Sigmoid colon (tissue), 7 donors: ENCODE data around the gene ABCC8. TPM values are rescaled to one million over a fixed set of nuclear protein-coding genes. Genes with fewer than 3 reads are reported as not detected.
A peak's percentile ranks its signal among the peaks of the same experiment; 100 is the strongest.

Experiments used
- DNase-seq: peaks from one replicate; pipeline ENCODE4 v3.0.0-alpha.2; 2019
- H3K27ac ChIP-seq, 4 donors: fragments of 200-600 bp; sonication (generic); one replicate each; pipeline ENCODE4 v1.5.1; 2016 to 2019; ENCODE audit warnings: mild to moderate bottlenecking in 1 of 4
- H3K27me3 ChIP-seq, 3 donors: fragments of 200-600 bp; sonication (generic); one replicate each; pipeline ENCODE4 v1.5.1; 2019; ENCODE audit warnings: mild to moderate bottlenecking in 1 of 3
- H3K36me3 ChIP-seq, 4 donors: fragments of 200-600 bp; sonication (generic); one replicate each; pipeline ENCODE4 v1.5.1; 2016 to 2019
- H3K4me1 ChIP-seq, 4 donors: fragments of 200-600 bp; sonication (generic); one replicate each; pipeline ENCODE4 v1.5.1; 2017 to 2019
- H3K4me3 ChIP-seq, 4 donors: fragments of 200-600 bp; sonication (generic); one replicate each; pipeline ENCODE4 v1.5.1; 2017 to 2019; ENCODE audit warnings: mild to moderate bottlenecking in 2 of 4, moderate library complexity in 1 of 4
- H3K9me3 ChIP-seq, 4 donors: fragments of 200-600 bp in 3 of 4; sonication (generic) in 3 of 4; one replicate each; pipeline versions ENCODE4 v1.5.1 to v1.6.1; 2013 to 2019
- EP300 ChIP-seq, 4 donors: sonication (generic); formaldehyde crosslinking; IDR thresholded peaks; one replicate each; pipeline ENCODE4 v1.6.1; 2017; ENCODE audit warnings: antibody characterized with exemption in 4 of 4
- POLR2A ChIP-seq, 2 donors: fragments of 450-650 bp; IDR thresholded peaks; one replicate each; pipeline ENCODE4 v1.6.1; 2016; ENCODE audit warnings: antibody characterized with exemption in 2 of 2, mild to moderate bottlenecking in 2 of 2, moderate library complexity in 2 of 2
- POLR2AphosphoS5 ChIP-seq, 4 donors: sonication (generic); formaldehyde crosslinking; IDR thresholded peaks; one replicate each; pipeline ENCODE4 v1.6.1; 2017; ENCODE audit warnings: antibody characterized with exemption in 4 of 4
- WGBS, 2 donors: extraction: QIAGEN DNeasy Blood & Tissue Kit; methylation state at CpG; one replicate each; pipeline ENCODE4 v1.1.7; 2013; 5-methylcytosine and 5-hydroxymethylcytosine counted together
- intact Hi-C: fragments of 100-400 bp; cut with DNase I; formaldehyde crosslinking; loops from one replicate; pipeline ENCODE4 v1.15.1; 2023
- polyA plus RNA-seq, 3 donors: library from polyadenylated mRNA; stranded (reverse); fragments of 200-250 nt; gene quantifications; one replicate each; pipeline ENCODE4 v1.2.3, GENCODE V29; 2013
- total RNA-seq, 4 donors: library from RNA; depleted of rRNA; stranded (reverse); fragments of >200 nt; gene quantifications; one replicate each; pipeline ENCODE4 v1.1.0, GENCODE V29; 2016
- TF ChIP-seq, protein P1 (sequence below), 4 experiments: fragments of 450-650 bp in 3 of 4; fragments of 200-600 bp in 1 of 4; IDR thresholded peaks; one replicate each; pipeline ENCODE4 v1.5.1; 2016 to 2019; ENCODE audit warnings: antibody characterized with exemption in 4 of 4, mild to moderate bottlenecking in 3 of 4, moderate library complexity in 2 of 4
- donor health status: healthy with polysubstance abuse.
- donor health status: Bipolar disorder and iron deficiency.
- donor health status: healthy.

The ABCC8 gene
- total and polyA plus RNA-seq, 7 donors: 0.23 to 9.7 (median 2.6) TPM

DNA sequence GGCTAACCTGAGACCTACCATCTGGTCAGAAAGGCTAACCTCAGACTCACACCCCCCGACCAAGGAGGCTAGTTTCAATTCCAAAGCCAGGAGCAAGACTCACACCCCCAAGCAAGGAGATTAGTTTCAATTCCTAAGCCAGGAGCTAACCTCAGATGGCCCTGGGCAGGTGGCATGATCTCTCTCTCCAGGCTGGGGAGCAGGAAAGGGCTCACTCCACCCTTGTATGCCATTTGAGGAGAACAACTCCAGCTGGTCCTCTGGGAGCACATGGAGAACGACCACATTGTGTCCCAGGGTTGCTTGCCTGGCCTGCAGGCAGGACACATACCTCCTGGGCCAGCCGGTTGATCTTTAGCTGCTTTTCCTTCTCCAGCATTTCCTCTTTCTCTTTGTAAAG, 34.9 kb upstream of the ABCC8 start:
- Histone ChIP-seq H3K4me1 (peaks cover 0 to 30% (median 22%) of the 10 kb centered on the region in 4 donors), H3K4me3 (no peak overlapping the region), H3K27ac (no peak overlapping the region), H3K27me3 (no peaks in the 10 kb centered on the region), H3K36me3 (no peaks in the 10 kb centered on the region), H3K9me3 (no peaks in the 10 kb centered on the region)
- DNase-seq: no peak
- TF ChIP-seq POLR2A (IDR thresholded peaks at IDR 0.05) (no peak), EP300 (IDR thresholded peaks at IDR 0.05) (no peak), POLR2AphosphoS5 (IDR thresholded peaks at IDR 0.05) (no peak)
- TF ChIP-seq, protein P1, sequence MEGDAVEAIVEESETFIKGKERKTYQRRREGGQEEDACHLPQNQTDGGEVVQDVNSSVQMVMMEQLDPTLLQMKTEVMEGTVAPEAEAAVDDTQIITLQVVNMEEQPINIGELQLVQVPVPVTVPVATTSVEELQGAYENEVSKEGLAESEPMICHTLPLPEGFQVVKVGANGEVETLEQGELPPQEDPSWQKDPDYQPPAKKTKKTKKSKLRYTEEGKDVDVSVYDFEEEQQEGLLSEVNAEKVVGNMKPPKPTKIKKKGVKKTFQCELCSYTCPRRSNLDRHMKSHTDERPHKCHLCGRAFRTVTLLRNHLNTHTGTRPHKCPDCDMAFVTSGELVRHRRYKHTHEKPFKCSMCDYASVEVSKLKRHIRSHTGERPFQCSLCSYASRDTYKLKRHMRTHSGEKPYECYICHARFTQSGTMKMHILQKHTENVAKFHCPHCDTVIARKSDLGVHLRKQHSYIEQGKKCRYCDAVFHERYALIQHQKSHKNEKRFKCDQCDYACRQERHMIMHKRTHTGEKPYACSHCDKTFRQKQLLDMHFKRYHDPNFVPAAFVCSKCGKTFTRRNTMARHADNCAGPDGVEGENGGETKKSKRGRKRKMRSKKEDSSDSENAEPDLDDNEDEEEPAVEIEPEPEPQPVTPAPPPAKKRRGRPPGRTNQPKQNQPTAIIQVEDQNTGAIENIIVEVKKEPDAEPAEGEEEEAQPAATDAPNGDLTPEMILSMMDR (IDR thresholded peaks at IDR 0.05): no peak
- intact Hi-C loops: no loop called here
- WGBS, 2 donors: 67% methylated on average over 3 of the region's 3 CpGs

DNA sequence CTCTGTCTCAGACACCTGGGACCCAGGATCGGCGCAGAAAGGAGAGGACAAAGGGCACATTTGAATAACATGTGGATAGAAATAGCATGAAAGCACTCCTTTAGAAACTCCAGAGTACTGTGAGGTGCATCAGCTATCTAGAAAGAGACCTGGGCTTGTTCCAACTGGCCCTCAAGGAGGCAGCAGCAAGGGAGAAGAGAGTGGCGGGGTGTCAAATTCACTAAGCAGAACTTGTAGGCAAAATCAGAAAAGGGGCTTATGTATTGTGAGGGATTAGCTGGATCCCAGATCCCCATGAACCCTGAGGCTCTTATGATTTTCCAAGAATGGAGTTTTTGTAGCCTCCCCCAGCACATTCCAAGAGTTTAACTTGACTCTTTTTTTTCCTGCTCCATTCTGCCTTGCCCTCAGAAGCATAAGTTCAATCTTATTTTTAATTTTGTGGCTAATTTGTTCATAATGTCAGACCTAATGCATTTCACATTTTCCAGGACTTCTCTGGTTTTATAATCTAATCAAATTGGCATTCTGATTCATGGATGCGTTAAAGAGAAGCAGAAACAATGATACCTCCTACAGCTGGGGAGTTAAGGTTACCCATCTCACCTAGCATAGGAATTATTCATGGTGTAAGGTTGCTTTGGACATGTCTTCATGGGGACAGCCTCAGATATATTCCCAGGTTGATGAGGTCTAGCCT, 34.0 kb upstream of the ABCC8 start:
- Histone ChIP-seq H3K4me1 (peaks cover 0 to 30% (median 17%) of the 10 kb centered on the region in 4 donors), H3K36me3 (no peaks in the 10 kb centered on the region), H3K4me3 (no peak overlapping the region), H3K27me3 (no peaks in the 10 kb centered on the region), H3K27ac (no peak overlapping the region), H3K9me3 (no peaks in the 10 kb centered on the region)
- intact Hi-C loops: no loop called here
- DNase-seq: no peak
- WGBS, 2 donors: 79 to 89% methylated on average over 4 of the region's 4 CpGs
- TF ChIP-seq EP300 (IDR thresholded peaks at IDR 0.05) (no peak), POLR2AphosphoS5 (IDR thresholded peaks at IDR 0.05) (no peak), POLR2A (IDR thresholded peaks at IDR 0.05) (no peak)
- TF ChIP-seq, protein P1 (IDR thresholded peaks at IDR 0.05): no peak

DNA sequence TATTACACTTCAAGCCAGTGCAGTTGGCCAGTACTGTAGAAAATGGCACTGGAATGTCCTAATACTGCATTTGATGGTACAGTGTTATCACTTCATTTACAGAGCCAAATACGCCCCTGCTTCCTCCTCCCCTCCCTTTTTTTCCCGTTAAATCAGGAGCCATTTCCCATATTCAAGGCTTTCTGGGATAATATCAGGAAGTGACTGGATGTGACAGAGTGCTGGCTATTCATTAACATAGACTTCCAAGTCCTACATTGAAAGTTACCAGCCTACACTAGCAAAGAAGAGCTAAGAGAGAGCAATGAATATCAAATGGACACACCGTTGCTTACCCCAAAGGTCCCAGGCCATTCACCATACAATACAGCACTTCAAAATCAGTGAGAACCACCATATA, 32.1 kb upstream of the ABCC8 start:
- H3K27ac ChIP-seq: no peak overlapping the region
- TF ChIP-seq EP300 (IDR thresholded peaks at IDR 0.05) (no peak), POLR2AphosphoS5 (IDR thresholded peaks at IDR 0.05) (no peak), POLR2A (IDR thresholded peaks at IDR 0.05) (no peak)
- TF ChIP-seq, protein P1 (IDR thresholded peaks at IDR 0.05): no peak
- no peak for DNase-seq
- no peaks in the 10 kb centered on the region for H3K36me3 ChIP-seq
- H3K4me1 ChIP-seq: peaks cover 0 to 26% (median 17%) of the 10 kb centered on the region in 4 donors
- H3K4me3 ChIP-seq: no peak overlapping the region
- intact Hi-C loops: loop anchor here (10.0 kb wide), 1 partner anchor 274 kb away; no protein-coding TSS in a partner anchor
- WGBS, 2 donors: 49 to 60% methylated on average over 3 of the region's 3 CpGs
- no peaks in the 10 kb centered on the region for H3K27me3 ChIP-seq
- H3K9me3 ChIP-seq: no peaks in the 10 kb centered on the region

GRCh38 chr11:17508306-17508705, 31.7 kb upstream of the ABCC8 start:
- Histone ChIP-seq H3K27ac (peak overlapping the region in 2 of 4 donors; percentile 3 to 57), H3K4me3 (no peak overlapping the region), H3K4me1 (peaks cover 0 to 26% (median 17%) of the 10 kb centered on the region in 4 donors), H3K27me3 (no peaks in the 10 kb centered on the region), H3K36me3 (no peaks in the 10 kb centered on the region), H3K9me3 (no peaks in the 10 kb centered on the region)
- 74 to 82% methylated on average over 3 of the region's 3 CpGs for WGBS, 2 donors
- intact Hi-C loops: loop anchor here (10.0 kb wide), 1 partner anchor 274 kb away; no protein-coding TSS in a partner anchor
- no peak for TF ChIP-seq POLR2AphosphoS5 (IDR thresholded peaks at IDR 0.05)
- TF ChIP-seq EP300 (IDR thresholded peaks at IDR 0.05): no peak
- TF ChIP-seq, protein P1 (IDR thresholded peaks at IDR 0.05): no peak
- no peak for TF ChIP-seq POLR2A (IDR thresholded peaks at IDR 0.05)
- DNase-seq: no peak
